HG03159 (cell line): ENCODE data around the gene GPR31.
"Not testable (repeated sequence)": the region's sequence is repeated elsewhere in the genome, so short reads cannot be mapped to it uniquely, and the experiment has no call there.

Experiments used
- ATAC-seq: cut with Tn5 transposase; IDR thresholded peaks from one replicate; pipeline ENCODE4 v1.9.1; 2021; ENCODE audit warnings: mild to moderate bottlenecking, moderate library complexity; ENCODE audit not compliant: unreplicated experiment

The GPR31 gene

GRCh38 chr6:167167699-167168098 is 9.9 kb upstream of the GPR31 start:
- not testable (repeated sequence) for ATAC-seq

- no peak for ATAC-seq
These were observed 8.2 kb upstream of the GPR31 start for GRCh38 chr6:167165858-167166471.

GRCh38 chr6:167164261-167164660 is 6.5 kb upstream of the GPR31 start:
- no peak for ATAC-seq

GRCh38 chr6:167163476-167164011 is 5.8 kb upstream of the GPR31 start:
- no peak for ATAC-seq

GRCh38 chr6:167162591-167162990 is 4.8 kb upstream of the GPR31 start:
- no peak for ATAC-seq

GRCh38 chr6:167161851-167162467 is 4.2 kb upstream of the GPR31 start:
- ATAC-seq, result no peak

- no peak for ATAC-seq
These were observed 366 bp downstream of the GPR31 start for GRCh38 chr6:167157414-167157813.

GRCh38 chr6:167154895-167155294 is 2.9 kb downstream of the GPR31 start:
- ATAC-seq, result no peak

GRCh38 chr6:167154291-167154690 is 3.5 kb downstream of the GPR31 start:
- ATAC-seq, result no peak

- peak; percentile 62 for ATAC-seq
These were observed 4.2 kb downstream of the GPR31 start for GRCh38 chr6:167153521-167153959.

GRCh38 chr6:167152862-167153261 is 4.9 kb downstream of the GPR31 start:
- ATAC-seq, result peak; percentile 44

- ATAC-seq, result no peak
These were observed 6.1 kb downstream of the GPR31 start for GRCh38 chr6:167151648-167152047.

GRCh38 chr6:167150941-167151549 is 6.7 kb downstream of the GPR31 start:
- peak; percentile 56 for ATAC-seq

GRCh38 chr6:167148997-167149396 is 8.8 kb downstream of the GPR31 start:
- ATAC-seq, result no peak

GRCh38 chr6:167148021-167148420 is 9.8 kb downstream of the GPR31 start:
- no peak for ATAC-seq

GRCh38 chr6:167146977-167147376 is 10.8 kb downstream of the GPR31 start:
- ATAC-seq, result no peak

- no peak for ATAC-seq
These were observed 11.6 kb downstream of the GPR31 start for GRCh38 chr6:167146135-167146534.

- no peak for ATAC-seq
These were observed 12.3 kb downstream of the GPR31 start for GRCh38 chr6:167145461-167145860.

- ATAC-seq, result no peak
These were observed 14.7 kb downstream of the GPR31 start for GRCh38 chr6:167143041-167143440.

- ATAC-seq, result no peak
These were observed 15.4 kb downstream of the GPR31 start for GRCh38 chr6:167142433-167142761.

GRCh38 chr6:167141667-167142432 is 15.9 kb downstream of the GPR31 start:
- ATAC-seq, result peak; percentile 71
